NCI-H510A treated with DMSO at 0.1 percent for 48 hours (cell line): ENCODE results near the gene TPD52L1.
"Not testable (repeated sequence)": the region's sequence is repeated elsewhere in the genome, so short reads cannot be mapped to it uniquely, and the experiment has no call there.

Experiments used
- DNase-seq: peaks from one replicate; lab custom pipeline; 2025; lab: John Stamatoyannopoulos, UW

Gene TPD52L1

GRCh38 chr6:125142618-125143017, 11.0 kb upstream of the TPD52L1 start:
- DNase-seq = no peak

- DNase-seq = no peak
Measured at GRCh38 chr6:125144822-125145221, 8.8 kb upstream of the TPD52L1 start.

- no peak for DNase-seq
Measured at GRCh38 chr6:125149256-125150144, 4.1 kb upstream of the TPD52L1 start.

- no peak for DNase-seq
Measured at GRCh38 chr6:125151700-125152099, 1.9 kb upstream of the TPD52L1 start.

- no peak for DNase-seq
Measured at GRCh38 chr6:125154118-125154760, 666 bp downstream of the TPD52L1 start.

- peak; percentile 17 for DNase-seq
Measured at GRCh38 chr6:125154761-125155135, 1.2 kb downstream of the TPD52L1 start.

- no peak for DNase-seq
Measured at GRCh38 chr6:125155344-125155743, 1.8 kb downstream of the TPD52L1 start.

- DNase-seq = no peak
Measured at GRCh38 chr6:125156496-125156895, 2.9 kb downstream of the TPD52L1 start.

- DNase-seq = no peak
Measured at GRCh38 chr6:125157280-125157679, 3.7 kb downstream of the TPD52L1 start.

GRCh38 chr6:125157725-125158124, 4.2 kb downstream of the TPD52L1 start:
- DNase-seq = no peak

GRCh38 chr6:125163339-125163738, 9.8 kb downstream of the TPD52L1 start:
- not testable (repeated sequence) for DNase-seq

- DNase-seq = no peak
Measured at GRCh38 chr6:125163811-125164210, 10.2 kb downstream of the TPD52L1 start.

- no peak for DNase-seq
Measured at GRCh38 chr6:125164696-125165095, 11.1 kb downstream of the TPD52L1 start.

- no peak for DNase-seq
Measured at GRCh38 chr6:125165256-125165655, 11.7 kb downstream of the TPD52L1 start.

GRCh38 chr6:125165776-125166175, 12.2 kb downstream of the TPD52L1 start:
- no peak for DNase-seq

- DNase-seq = no peak
Measured at GRCh38 chr6:125166711-125167110, 13.1 kb downstream of the TPD52L1 start.

GRCh38 chr6:125167579-125167978, 14.0 kb downstream of the TPD52L1 start:
- no peak for DNase-seq

- DNase-seq = no peak
Measured at GRCh38 chr6:125169058-125169457, 15.5 kb downstream of the TPD52L1 start.

- DNase-seq = no peak
Measured at GRCh38 chr6:125169522-125169921, 15.9 kb downstream of the TPD52L1 start.

- DNase-seq = no peak
Measured at GRCh38 chr6:125170376-125170775, 16.8 kb downstream of the TPD52L1 start.

- no peak for DNase-seq
Measured at GRCh38 chr6:125173341-125174095, 19.9 kb downstream of the TPD52L1 start.

- no peak for DNase-seq
Measured at GRCh38 chr6:125174626-125175025, 21.1 kb downstream of the TPD52L1 start.
